Measurements from ENCODE around the gene ORC4.

The ORC4 gene

DNA sequence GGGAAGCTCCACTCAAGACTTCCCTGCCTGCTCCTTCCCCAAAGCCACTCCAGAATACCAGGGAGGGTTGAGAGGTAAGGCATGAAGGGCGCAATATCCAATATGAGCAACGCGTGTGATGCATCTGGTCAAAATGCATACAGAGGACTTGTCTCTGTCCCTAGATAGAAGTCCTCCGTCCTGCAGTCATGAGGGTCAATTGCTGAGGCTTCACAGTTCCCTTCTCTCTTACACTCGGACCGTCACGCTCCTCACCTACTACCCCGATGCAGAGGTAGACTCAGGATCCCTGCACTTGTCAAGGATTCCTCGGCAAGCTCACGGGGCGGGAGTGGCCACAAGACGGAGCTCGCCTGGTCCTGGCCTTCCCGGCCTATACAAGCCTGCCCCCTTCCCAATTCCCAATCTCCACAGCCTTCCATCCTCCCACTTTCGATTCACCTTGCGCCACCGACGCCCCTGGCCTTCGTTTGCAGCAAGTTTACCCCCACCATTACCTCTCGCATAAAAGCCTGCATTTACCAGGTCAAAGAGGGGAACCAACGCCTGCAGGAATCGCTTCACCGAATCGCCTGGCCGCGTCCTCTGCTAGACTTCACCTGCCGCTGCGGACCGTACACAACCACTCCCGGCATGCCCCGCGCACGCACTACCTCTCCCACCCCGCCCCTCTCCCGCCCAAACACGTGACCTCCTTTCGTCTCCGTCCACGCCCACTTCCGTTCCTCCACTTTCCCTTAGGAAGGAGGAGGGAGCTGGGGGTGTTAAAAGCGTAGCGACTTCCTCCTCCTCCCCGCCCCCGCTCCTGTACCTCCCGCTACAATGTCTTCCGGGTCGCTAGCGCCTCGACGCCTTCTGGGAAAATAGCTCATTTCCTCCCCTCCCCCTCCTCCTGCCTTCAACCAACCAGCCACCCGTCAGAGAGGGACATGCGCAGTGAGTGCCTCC is at the start of gene ORC4:
TSS of gene ORC4 (minus strand) at position 627 of the 948 bp plus-strand sequence. CDS start 44,779 bp downstream, outside the sequence.
- TF ChIP-seq, protein P1, sequence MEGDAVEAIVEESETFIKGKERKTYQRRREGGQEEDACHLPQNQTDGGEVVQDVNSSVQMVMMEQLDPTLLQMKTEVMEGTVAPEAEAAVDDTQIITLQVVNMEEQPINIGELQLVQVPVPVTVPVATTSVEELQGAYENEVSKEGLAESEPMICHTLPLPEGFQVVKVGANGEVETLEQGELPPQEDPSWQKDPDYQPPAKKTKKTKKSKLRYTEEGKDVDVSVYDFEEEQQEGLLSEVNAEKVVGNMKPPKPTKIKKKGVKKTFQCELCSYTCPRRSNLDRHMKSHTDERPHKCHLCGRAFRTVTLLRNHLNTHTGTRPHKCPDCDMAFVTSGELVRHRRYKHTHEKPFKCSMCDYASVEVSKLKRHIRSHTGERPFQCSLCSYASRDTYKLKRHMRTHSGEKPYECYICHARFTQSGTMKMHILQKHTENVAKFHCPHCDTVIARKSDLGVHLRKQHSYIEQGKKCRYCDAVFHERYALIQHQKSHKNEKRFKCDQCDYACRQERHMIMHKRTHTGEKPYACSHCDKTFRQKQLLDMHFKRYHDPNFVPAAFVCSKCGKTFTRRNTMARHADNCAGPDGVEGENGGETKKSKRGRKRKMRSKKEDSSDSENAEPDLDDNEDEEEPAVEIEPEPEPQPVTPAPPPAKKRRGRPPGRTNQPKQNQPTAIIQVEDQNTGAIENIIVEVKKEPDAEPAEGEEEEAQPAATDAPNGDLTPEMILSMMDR (IDR thresholded peaks at IDR 0.05; ENCODE audit: insufficient read depth, missing control alignments) = peak; percentile 40
- peak; percentile 28 for DNase-seq (ENCODE audit: insufficient read length, low spot score)
- FAIRE-seq = no peak

- DNase-seq (ENCODE audit: insufficient read length, low spot score) (no peak), FAIRE-seq (no peak)
- TF ChIP-seq, protein P1 (IDR thresholded peaks at IDR 0.05; ENCODE audit: insufficient read depth, missing control alignments) = no peak
These were observed 47.3 kb upstream of the ORC4 start for GRCh38 chr2:148067801-148068200.

- FAIRE-seq (no peak), DNase-seq (ENCODE audit: insufficient read length, low spot score) (no peak)
- TF ChIP-seq, protein P1 (IDR thresholded peaks at IDR 0.05; ENCODE audit: insufficient read depth, missing control alignments) = no peak
These were observed 45.4 kb upstream of the ORC4 start for GRCh38 chr2:148065936-148066335.

GRCh38 chr2:148063633-148064032 is 43.1 kb upstream of the ORC4 start:
- FAIRE-seq = no peak

GRCh38 chr2:148058641-148059040 is 38.1 kb upstream of the ORC4 start:
- TF ChIP-seq, protein P1 (IDR thresholded peaks at IDR 0.05; ENCODE audit: insufficient read depth, missing control alignments) = no peak
- FAIRE-seq (no peak), DNase-seq (ENCODE audit: insufficient read length, low spot score) (no peak)

More at GRCh38 chr2:148063633-148064032, 43.1 kb upstream of the ORC4 start:
- TF ChIP-seq, protein P1 (IDR thresholded peaks at IDR 0.05; ENCODE audit: insufficient read depth, missing control alignments) = no peak
- no peak for DNase-seq (ENCODE audit: insufficient read length, low spot score)

DNA sequence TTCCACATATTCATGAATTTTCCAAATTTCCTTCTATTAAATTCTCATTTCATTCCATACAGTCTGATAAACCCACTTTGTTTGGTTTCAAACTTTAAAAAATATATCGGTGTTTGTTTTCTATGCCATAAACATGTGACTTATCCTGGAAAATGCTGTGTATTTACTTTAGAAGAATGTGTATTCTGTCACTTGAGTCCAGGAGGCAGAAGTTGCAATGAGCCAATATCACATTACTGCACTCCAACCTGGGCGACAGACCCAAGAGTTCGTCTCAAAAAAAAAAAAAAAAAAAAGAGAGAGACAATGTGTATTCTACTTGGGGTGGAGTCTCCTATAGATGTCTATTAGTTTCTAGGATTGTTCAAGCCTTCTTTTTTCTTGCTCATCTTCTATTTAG is 32.1 kb upstream of the ORC4 start:
- DNase-seq (ENCODE audit: insufficient read length, low spot score) (no peak), FAIRE-seq (no peak)
- TF ChIP-seq, protein P1 (IDR thresholded peaks at IDR 0.05; ENCODE audit: insufficient read depth, missing control alignments) = no peak

- DNase-seq (ENCODE audit: insufficient read length, low spot score) (no peak), FAIRE-seq (no peak)
- TF ChIP-seq, protein P1 (IDR thresholded peaks at IDR 0.05; ENCODE audit: insufficient read depth, missing control alignments) = no peak
These were observed 28.7 kb upstream of the ORC4 start for GRCh38 chr2:148049284-148049683.

Data from D721Med (cell line).